NCI-H748 treated with DMSO at 0.1 percent for 48 hours (cell line): ENCODE data around the gene SPARC.
"Not testable (repeated sequence)": the region's sequence is repeated elsewhere in the genome, so short reads cannot be mapped to it uniquely, and the experiment has no call there.

Experiments used
- DNase-seq: peaks from one replicate; lab custom pipeline; 2025; lab: John Stamatoyannopoulos, UW

Gene SPARC

GRCh38 chr5:151686674-151687407, at the start of gene SPARC:
Gene SPARC, minus strand, starts transcription at chr5:151686915. Its CDS starts 10,727 bp downstream, at chr5:151676188.
- DNase-seq: no peak

GRCh38 chr5:151735646-151736045, 48.9 kb upstream of the SPARC start:
- no peak for DNase-seq

- DNase-seq: no peak
Observed at GRCh38 chr5:151734064-151734408, 47.3 kb upstream of the SPARC start.

- no peak for DNase-seq
Observed at GRCh38 chr5:151733358-151734063, 46.8 kb upstream of the SPARC start.

- no peak for DNase-seq
Observed at GRCh38 chr5:151730381-151730780, 43.7 kb upstream of the SPARC start.

GRCh38 chr5:151729597-151729996, 42.9 kb upstream of the SPARC start:
- DNase-seq: not testable (repeated sequence)

- no peak for DNase-seq
Observed at GRCh38 chr5:151724360-151724759, 37.6 kb upstream of the SPARC start.

GRCh38 chr5:151722546-151722945, 35.8 kb upstream of the SPARC start:
- DNase-seq: no peak

GRCh38 chr5:151721812-151722391, 35.2 kb upstream of the SPARC start:
- no peak for DNase-seq

- no peak for DNase-seq
Observed at GRCh38 chr5:151721087-151721646, 34.5 kb upstream of the SPARC start.

- no peak for DNase-seq
Observed at GRCh38 chr5:151720215-151720614, 33.5 kb upstream of the SPARC start.

GRCh38 chr5:151719228-151720000, 32.7 kb upstream of the SPARC start:
- DNase-seq: no peak

- no peak for DNase-seq
Observed at GRCh38 chr5:151718646-151719045, 31.9 kb upstream of the SPARC start.

- DNase-seq: no peak
Observed at GRCh38 chr5:151718153-151718552, 31.4 kb upstream of the SPARC start.

GRCh38 chr5:151717416-151717815, 30.7 kb upstream of the SPARC start:
- DNase-seq: no peak

- DNase-seq: no peak
Observed at GRCh38 chr5:151709109-151709735, 22.5 kb upstream of the SPARC start.

GRCh38 chr5:151708126-151708525, 21.4 kb upstream of the SPARC start:
- no peak for DNase-seq

GRCh38 chr5:151707567-151707966, 20.9 kb upstream of the SPARC start:
- DNase-seq: no peak

GRCh38 chr5:151706906-151707305, 20.2 kb upstream of the SPARC start:
- DNase-seq: no peak

GRCh38 chr5:151703780-151704179, 17.1 kb upstream of the SPARC start:
- DNase-seq: no peak

- DNase-seq: no peak
Observed at GRCh38 chr5:151703227-151703626, 16.5 kb upstream of the SPARC start.

GRCh38 chr5:151700820-151701219, 14.1 kb upstream of the SPARC start:
- no peak for DNase-seq
